GM19328 (cell line): ENCODE data around the gene TOPBP1.
A peak's percentile ranks its signal among the peaks of the same experiment; 100 is the strongest.

ENCODE experiments used
- ATAC-seq: cut with Tn5 transposase; IDR thresholded peaks from one replicate; pipeline ENCODE4 v1.9.1; 2021; ENCODE audit warnings: mild to moderate bottlenecking, moderate library complexity; ENCODE audit not compliant: unreplicated experiment

TOPBP1 gene

DNA sequence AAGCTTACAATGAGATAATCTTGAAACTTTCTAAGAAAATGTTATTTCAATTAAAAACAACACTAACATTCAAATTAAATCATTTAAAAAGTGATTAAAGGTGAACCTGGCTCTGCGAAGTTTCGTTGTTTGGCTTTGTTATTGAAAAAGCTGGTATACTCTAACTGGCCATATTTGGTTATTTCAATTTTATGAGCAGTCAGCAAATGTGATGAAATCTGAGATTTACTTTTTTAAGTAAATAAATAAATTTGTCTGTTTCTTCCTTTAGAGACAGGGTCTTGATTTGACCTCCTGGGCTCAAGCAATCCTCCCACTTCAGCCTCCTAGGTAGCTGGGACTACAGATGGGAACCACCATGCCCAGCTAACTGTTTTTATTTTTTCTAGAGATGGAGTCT, 50.2 kb downstream of the TOPBP1 start:
- ATAC-seq: no peak

DNA sequence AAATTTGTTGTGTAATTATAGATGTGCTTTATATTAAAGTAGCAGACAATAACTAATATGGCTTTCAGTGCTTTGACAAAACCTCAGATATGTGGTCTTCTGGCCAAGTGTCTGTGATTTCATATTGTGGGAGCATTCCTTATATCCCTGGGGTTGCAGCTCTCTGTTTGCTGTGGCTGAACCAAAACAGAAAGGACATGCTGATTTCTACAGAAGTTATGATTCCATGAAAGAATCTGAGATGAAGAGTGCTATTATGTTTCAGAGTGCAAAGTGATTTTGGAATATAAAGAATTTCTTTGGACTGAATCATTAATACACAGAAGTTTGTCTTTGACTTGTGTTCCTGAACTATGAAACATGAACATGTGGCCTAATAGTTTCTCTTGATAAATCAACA, 51.7 kb downstream of the TOPBP1 start:
- no peak for ATAC-seq

DNA sequence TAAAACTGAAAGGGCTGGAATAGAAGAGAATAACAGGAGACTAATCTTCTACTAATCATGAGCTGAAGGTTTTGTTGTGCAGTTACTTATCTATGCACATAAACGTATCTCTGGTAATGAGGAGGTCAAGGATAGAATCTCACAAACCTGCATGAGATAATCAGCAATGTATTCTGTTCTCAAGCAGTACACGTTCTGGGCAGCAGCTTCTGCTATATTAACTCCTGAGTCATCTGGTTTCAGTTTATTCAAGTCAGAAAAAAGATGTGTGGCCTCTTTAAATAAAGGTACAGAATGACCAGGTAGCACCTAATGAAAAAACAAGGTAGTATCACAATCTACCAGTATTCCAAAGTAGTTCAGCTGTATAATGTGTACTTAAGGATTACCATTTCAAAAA, 53.4 kb downstream of the TOPBP1 start:
- ATAC-seq: no peak

DNA sequence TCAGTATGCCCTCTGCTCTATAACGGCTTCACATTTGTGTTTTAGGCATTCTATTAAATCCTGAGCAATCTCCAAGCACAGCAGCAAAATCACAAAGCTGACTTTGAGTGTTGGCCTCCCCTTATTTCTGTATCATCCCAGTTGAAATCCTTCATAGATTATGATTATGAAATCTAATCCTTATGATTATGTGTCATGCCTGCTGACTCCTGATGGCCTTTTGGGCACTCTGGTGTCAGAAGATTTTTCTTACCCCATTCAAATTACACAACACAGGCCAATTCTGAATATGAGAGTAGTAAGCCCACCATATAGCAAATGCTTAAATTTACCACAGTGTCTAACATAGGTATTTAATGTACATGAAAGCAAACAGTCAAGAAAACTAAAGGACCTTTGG, 53.9 kb downstream of the TOPBP1 start:
- no peak for ATAC-seq

DNA sequence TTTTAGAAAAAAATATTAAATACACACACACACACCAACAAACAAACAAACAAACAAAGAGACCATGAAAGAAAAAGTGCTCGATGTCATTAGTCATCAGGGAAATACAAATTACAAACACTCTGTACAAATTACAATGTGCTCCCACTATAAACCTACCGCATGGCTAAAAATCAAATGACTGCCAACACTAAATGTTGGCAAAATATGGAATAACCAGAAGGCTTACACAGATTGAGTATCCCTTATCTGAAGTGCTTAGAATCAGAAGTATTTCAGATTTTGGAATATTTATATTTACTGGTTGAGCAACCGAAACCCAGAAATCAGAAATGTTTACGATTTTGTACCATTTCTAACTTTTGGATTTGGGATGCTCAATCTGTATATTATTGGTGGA, 54.8 kb downstream of the TOPBP1 start:
- no peak for ATAC-seq

DNA sequence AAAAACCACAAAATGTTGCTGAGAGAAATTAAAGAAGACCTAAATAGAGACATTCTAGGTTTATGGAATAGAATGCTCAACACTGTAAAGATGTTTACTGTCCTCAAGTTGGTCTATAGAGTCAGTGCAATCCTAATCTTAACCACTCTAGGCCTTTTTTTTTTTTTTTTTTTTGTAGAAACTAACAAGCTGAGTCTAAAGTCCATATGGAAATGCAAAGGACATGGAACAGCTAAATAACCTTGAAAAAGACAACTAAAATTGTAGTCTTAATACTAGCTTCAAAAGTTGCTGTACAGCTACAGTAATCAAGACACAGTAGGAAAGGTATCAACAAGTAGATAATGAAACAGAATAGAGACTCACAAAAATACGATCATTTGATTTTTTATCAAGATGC, 55.4 kb downstream of the TOPBP1 start:
- no peak for ATAC-seq

DNA sequence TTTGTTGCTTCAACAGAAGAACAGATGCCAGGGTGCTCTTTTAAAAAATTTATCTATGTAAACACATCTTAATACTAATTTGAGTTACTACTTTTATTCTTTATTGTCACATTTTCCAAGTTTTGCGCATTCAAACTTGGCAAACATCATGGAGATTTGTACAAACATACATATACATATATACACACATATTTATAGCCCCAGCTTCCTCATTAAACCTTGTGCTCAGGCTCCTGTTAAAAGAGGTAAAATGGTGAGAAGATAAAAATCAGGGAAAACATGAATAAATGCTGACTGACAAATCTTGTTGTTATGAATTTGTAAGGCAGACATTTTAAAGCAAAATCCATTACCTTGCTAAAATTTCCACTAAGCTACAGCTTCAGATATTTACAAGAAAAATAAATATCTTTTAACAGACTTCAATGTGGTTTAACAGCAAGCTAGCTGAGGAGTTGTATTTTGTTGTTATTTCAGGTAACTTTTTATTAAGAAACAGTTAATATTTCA, 61.1 kb downstream of the TOPBP1 start:
- ATAC-seq: no peak

DNA sequence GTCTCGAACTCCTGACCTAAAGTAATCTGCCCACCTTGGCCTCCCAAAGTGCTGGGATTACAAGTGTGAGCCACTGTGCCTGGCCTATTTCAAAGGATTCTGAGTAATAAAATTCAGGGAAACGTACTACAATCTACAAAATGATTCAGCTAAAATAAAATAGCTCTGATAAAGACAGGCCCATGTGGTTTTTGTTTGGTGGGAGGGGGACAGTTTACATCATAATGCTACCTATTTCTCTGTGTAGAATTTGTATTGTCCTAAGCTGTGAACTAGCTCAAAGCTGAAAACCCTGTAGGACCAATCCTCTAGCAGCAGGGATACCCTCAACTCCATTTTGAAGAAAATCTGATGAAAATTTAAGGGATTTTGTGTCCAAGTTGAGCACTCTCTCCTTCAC, 62.5 kb downstream of the TOPBP1 start:
- ATAC-seq: no peak

DNA sequence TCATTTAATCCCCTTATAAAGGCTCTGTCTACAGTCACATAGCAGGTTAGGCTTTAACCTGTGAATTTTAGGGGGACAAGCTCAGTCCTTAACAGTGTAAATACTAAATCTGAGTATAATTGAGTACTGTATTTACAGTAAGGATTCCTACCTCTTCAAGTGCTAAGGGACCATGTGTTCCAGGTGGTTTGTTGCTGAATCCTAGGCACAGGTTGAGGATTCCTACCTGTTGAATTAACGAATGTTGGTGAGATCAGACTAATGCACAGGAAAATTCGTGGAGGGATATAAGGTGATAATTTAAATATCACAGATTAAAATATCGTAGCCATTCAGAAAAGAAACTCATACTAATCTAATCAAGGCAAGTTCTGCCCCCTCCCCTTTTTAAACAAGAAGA, 63.3 kb downstream of the TOPBP1 start:
- no peak for ATAC-seq

DNA sequence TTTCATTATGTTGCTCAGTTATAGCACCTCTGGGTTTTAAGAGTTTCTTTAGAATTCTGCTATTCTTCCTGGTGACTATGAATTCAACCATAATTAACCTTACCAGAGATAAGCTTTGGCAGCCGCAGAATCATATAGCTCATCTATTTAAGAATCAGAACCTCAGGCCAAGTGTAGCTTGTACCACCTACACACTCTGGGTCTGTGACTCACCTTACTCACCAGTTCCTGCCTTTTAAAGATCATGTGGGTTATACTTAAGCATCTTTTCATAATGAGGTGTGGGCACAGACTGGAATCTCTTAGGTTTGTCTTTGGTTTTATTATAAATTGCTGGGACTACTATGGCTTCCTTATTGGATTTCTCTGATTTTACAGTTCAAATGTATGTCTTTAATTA, 66.4 kb downstream of the TOPBP1 start:
- no peak for ATAC-seq

DNA sequence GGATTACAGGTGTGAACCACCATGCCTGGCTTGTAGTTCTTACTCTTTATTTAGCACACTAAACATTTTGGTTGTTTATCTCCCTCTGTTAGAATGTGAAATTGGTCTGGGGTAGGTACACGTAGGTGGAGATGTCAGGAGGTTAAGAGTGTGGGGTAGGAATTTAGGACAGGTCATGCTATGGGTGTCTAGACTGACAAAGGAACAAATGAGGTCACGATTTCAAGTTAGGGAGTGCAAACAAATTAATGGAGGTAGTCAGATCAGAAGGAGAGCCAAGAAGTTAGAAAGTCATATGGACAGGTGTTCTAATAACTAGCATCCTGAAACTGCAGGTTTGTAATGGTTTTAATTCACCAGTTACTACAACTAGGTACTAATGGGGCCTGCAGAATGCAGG, 68.5 kb downstream of the TOPBP1 start:
- ATAC-seq: no peak

DNA sequence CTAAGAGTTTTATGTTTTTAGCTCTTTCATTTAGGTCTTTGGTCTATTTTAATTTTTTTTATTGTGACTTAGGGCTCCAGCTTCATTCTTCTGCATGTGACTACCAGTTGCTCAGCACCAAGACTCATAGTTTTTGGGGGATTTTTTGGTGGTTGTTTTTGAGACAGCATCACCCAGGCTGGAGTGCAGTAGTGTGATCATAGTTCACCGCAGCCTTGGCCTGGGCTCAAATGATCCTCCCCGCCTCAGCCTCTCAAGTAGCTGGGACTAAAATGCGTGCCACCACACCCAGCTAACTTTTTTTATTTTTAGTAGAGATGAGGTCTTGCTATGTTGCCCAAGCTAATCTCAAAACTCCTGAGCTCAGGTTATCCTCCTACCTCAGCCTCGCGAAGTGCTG, 68.9 kb downstream of the TOPBP1 start:
- no peak for ATAC-seq

DNA sequence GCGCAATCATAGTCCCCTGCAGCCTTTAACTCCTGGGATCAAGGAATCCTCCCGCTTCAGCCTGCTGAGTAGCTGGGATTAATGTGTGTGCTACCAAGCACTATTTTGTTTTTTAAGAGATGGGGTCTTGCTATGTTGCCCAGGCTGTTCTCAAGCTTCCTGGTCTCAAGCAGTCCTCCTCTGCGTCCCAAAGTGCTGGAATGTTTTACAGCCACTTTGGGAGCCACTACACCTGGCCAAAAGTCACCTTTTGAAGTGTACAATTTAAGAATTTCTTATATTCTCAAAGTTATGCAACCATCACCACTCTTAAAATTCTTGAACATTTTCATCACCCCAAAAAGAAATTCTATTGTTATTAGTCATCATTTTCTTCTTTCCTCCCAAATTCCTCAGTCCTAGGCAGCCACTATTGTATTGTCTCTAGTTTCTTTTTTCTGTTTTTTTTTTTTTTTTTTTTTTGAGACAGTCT, 70.4 kb downstream of the TOPBP1 start:
- no peak for ATAC-seq

DNA sequence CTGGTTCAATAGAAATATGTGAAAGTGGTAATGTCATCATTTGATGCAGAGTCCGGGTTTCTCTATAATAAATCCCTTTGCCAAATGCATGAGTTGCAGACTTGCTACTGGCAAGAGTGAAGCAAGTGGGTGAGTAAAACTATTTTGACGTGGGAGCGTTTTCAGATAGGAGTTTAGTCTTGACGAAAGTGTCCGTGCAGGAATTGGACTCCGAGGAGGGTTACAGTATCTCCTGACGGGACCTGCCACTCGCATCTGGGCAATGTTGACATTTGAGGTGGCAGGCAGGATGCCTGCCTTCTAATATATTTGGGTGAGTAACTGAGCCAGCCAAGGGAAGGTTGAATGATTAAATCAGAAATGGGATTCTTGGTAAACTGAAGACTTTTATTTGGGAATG, 72.2 kb downstream of the TOPBP1 start:
- ATAC-seq: no peak

DNA sequence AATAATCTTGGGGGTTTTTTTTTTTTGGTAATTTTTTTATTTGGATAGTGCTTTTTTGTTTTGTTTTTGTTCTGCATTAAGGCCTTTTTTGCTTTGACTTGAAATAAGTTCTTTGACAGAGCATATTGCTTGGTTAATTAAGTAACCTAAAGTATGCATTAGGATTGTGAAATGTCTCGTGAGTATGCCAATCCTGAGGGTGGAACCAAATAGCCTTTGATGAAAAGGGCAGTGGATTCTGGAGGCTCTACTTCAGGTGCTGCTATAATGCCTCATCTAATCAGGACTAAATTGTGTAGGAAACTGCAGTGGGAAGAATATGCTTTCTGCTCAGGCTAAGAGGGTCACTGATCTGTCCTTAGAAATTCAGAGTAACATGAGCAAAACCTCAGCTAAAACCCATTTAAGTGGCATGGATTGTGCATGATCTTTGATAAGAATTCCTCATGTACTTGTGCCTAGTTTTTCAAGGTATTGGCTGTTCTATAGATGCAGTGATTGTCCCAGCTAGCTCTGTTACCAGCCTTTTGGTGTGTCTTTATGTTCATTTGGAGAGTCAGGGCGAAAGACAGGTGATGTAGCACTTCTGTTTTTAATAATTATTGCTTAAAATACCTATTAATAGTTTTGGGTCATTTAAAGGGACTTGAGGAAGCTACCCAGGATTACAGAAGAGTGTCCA, 72.8 kb downstream of the TOPBP1 start:
- ATAC-seq: no peak

DNA sequence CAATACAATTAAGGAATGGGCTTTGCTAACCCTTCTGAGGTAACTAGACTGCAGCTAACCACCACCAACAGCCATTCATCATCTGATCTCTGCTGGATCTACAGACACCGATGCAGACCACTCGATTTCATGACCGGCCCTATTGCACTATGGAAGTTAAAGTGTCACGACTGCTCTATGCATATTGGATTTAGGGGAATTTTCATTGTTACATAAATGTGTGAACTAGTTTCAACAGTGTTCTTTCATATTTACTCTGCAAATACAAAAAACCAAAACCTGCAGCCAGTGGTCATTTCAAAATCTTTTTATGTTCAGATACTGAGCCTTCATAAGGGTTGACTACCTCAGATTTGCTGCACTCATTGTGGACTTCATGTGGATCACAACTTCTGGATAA, 73.7 kb downstream of the TOPBP1 start:
- ATAC-seq: no peak

DNA sequence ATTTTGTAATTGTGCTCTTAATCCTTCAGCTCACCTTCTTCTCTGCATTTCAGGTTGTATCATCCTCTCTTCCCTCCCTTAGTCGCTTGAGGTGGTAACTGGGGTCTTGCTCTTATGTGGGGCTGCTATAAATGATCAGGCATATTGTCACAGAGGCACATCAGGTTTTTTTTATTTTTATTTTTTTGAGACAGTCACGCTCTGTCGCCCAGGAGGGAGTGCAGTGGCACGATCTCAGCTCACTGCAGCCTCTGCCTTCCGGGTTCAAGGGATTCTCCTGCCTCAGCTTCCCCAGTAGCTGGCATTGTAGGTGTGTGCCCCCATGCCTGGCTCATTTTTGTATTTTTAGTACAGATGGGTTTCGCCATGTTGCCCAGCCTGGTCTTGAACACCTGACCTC, 78.3 kb downstream of the TOPBP1 start:
- no peak for ATAC-seq

DNA sequence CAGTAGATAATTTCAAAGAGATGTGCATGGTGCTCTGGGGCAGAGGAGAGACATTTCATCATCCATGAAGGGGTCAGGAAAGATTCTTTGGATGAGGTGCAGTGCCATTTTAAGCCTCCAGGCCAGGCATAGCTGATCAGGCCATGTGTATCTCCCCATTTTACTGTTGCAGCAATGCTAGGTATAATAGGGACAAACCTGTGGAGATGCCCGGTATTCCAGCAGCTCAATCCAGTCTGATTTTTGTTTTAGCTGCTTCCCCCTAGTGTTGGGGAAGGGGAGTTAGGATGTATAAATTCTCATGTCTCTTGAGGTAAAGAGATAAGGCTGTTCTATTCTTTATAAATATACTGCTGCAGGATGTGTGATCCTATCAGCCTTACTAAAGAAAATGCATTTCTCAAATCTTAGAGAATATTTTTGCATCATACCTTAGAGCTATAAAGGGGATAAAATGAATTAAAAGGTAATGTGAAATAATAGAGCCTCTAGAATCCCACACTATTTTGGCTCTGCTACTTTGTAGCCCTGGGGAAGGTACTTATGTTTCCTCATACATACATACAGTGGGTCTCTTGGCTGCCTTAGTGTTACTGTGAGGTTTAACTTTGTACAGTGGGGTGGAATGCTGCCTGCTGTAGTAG, 83.1 kb downstream of the TOPBP1 start:
- no peak for ATAC-seq

DNA sequence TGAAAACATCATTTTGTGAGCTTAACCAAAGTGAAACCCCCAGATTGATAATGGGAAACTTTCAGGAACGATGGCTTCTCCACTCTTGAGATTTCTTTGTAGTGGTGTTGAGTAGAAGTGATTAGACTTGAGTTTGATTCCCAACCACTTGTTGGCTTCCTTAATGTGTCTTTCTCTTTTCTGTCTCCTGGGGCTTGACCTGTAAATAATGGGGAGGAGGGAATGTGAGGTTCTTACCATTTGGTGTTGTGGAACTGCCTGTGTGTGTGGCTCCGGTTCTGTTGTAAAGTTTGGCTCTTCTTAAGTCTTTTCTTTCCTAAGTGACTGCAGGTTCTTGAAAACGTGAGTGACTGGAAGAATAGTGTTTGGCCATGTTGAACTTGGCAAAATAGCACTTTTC, 85.6 kb downstream of the TOPBP1 start:
- no peak for ATAC-seq

DNA sequence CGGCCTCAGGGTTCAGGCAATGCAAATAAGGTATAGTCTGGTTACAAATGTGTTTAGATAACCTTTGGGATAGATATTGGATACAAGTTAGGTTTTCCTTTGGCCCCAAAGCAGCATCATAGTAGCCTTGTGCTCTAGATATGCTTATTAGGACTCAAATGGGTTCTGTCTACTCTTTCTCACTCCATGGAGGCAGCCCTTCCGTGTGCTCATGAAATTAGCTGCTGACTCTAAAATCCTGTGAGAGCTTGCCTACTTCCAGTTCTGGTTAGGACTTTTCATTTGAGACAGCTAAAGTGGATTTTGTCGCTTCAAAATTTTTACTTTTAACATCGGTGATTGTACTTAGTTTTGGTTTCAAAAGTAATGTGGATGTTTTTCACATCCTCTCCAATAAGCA, 86.7 kb downstream of the TOPBP1 start:
- no peak for ATAC-seq

DNA sequence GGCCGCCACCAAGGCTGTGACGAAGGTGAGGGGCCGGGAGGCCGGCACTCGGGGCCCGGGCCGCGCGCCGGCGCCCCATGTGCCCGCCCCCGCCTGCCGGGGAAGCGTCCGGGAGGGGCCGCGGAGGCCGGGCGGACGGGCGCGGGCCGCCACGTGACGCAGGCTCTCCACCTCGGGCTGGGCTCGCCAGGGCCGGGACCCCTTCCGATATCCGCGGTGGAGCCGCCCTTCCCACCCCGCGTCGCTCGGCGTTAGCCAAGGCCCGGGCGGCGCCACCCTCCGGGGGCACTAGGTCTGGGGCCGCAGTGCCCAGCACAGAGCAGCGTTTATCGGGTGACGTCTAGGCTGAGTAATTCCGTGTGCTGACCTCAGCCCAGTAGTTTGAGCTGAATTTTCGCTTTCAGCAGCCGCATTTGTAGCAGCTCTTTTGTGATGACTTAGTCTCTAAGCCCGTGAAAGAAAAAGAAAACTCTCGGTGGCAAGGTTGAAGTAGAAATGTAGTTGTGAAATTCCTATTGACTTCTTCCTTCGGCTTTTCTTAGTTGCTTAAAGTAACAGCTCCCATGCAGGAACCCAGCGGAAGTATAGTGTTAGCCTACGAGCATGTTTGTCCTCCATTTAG, 87.4 kb downstream of the TOPBP1 start:
- ATAC-seq: peak; percentile 23

DNA sequence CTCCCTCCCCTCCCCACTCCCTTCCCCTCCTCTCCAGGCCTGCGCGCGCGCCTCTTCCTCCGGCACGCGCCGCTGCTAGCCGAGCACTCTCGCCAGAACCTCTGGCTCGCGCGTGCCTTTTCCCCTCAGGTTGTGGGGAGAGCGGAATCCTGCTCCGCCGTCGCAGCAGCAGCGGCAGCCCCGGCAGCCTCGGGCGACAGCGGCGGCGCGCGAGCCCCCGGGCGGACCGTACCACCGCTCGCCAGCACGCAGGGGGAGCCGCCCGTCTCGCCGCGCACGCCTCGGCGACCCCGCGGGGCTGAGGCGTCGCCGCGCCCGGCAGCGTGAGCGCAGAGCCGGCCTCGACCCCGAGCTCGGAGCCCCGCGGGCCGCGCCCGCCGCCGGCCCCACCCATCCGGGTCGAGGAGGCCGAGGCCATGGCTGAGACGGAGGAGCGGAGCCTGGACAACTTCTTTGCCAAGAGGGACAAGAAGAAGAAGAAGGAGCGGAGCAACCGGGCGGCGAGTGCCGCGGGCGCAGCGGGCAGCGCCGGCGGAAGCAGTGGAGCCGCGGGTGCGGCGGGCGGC, 88.0 kb downstream of the TOPBP1 start, which contains the start of gene CDV3:
Gene CDV3 (plus strand): TSS at position 58 of the 566 bp plus-strand sequence. CDS start 359 bp downstream, at position 417.
- peak; percentile 22 for ATAC-seq
